Ishikawa (cell line): ENCODE data around the gene GZF1.

Experiments
- CEBPB ChIP-seq: IDR thresholded peaks from 2 replicates; pipeline ENCODE4 v1.6.1; 2012
- CREB1 ChIP-seq: IDR thresholded peaks from 2 replicates; pipeline ENCODE4 v1.6.1; 2012; ENCODE audit warnings: low read depth
- EGR1 ChIP-seq: IDR thresholded peaks from 2 replicates; pipeline ENCODE4 v1.6.1; 2012
- EP300 ChIP-seq: IDR thresholded peaks from 2 replicates; pipeline ENCODE4 v1.6.1; 2012; ENCODE audit warnings: borderline replicate concordance
- FOXM1 ChIP-seq: IDR thresholded peaks from 2 replicates; pipeline ENCODE4 v1.6.1; 2012; ENCODE audit warnings: low read depth, borderline replicate concordance
- NFIC ChIP-seq: IDR thresholded peaks from 2 replicates; pipeline ENCODE4 v1.6.1; 2012
- RAD21 ChIP-seq: IDR thresholded peaks from 2 replicates; pipeline ENCODE4 v1.6.1; 2012; ENCODE audit warnings: low read depth
- REST ChIP-seq: IDR thresholded peaks from 2 replicates; pipeline ENCODE4 v1.6.1; 2012; ENCODE audit warnings: low read depth, mild to moderate bottlenecking
- TAF1 ChIP-seq: IDR thresholded peaks from 2 replicates; pipeline ENCODE4 v1.6.1; 2012; ENCODE audit warnings: low read depth, mild to moderate bottlenecking
- TCF12 ChIP-seq: IDR thresholded peaks from 2 replicates; pipeline ENCODE4 v1.6.1; 2012; ENCODE audit warnings: low read depth
- TEAD4 ChIP-seq: IDR thresholded peaks from 2 replicates; pipeline ENCODE4 v1.6.1; 2012
- USF1 ChIP-seq: IDR thresholded peaks from 2 replicates; pipeline ENCODE4 v1.6.1; 2012
- YY1 ChIP-seq: IDR thresholded peaks from 2 replicates; pipeline ENCODE4 v1.6.1; 2012; ENCODE audit warnings: low read depth
- ZBTB7A ChIP-seq: IDR thresholded peaks from 2 replicates; pipeline ENCODE4 v1.6.1; 2012; ENCODE audit warnings: low read depth
- TF ChIP-seq, protein P1 (sequence below): IDR thresholded peaks from 2 replicates; pipeline ENCODE4 v1.6.1; 2012

Gene GZF1

DNA sequence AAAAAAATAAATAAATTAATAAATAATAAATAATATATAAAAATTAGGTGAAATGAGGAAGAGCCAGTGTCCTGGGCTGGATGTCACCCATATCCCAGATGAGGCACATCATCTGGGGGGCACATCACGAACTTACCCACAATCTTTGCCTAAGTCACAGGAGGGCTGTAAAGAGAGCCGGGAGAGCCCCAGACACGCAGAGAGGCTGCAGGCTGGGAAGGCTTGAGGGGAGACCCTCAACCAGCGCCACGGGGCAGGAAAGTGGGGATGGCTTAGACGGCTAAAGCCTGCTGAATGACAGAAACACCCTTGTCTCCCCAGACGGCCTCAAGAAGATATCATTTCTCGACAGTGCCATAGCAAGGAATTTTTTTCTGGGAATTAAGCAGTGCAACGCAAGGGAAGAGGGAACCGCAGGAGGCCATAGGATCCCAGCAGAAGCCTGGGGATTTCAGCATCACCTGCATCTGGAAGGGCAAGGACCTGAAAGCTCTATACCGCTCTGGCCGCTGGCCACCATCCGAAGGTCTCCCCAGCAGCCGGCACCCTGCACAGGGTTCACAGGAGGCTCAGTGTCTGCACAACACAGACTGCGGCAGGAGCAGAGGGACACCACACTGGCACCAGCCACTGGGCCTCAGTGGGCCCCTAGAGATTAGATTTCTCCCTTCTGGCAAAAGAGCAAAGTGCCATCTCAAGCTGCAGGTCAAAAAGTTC, 34.2 kb upstream of the GZF1 start:
- TF ChIP-seq FOXM1, result no peak
- TF ChIP-seq, protein P1, sequence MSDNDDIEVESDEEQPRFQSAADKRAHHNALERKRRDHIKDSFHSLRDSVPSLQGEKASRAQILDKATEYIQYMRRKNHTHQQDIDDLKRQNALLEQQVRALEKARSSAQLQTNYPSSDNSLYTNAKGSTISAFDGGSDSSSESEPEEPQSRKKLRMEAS, result no peak
- no peak for TF ChIP-seq REST
- no peak for TF ChIP-seq TAF1
- no peak for TF ChIP-seq CEBPB
- TF ChIP-seq CREB1, result no peak
- TF ChIP-seq NFIC, result no peak
- TF ChIP-seq EGR1, result no peak
- no peak for TF ChIP-seq EP300
- TF ChIP-seq TEAD4, result no peak
- TF ChIP-seq RAD21, result no peak
- TF ChIP-seq TCF12, result no peak
- TF ChIP-seq ZBTB7A, result no peak
- no peak for TF ChIP-seq YY1
- no peak for TF ChIP-seq USF1

DNA sequence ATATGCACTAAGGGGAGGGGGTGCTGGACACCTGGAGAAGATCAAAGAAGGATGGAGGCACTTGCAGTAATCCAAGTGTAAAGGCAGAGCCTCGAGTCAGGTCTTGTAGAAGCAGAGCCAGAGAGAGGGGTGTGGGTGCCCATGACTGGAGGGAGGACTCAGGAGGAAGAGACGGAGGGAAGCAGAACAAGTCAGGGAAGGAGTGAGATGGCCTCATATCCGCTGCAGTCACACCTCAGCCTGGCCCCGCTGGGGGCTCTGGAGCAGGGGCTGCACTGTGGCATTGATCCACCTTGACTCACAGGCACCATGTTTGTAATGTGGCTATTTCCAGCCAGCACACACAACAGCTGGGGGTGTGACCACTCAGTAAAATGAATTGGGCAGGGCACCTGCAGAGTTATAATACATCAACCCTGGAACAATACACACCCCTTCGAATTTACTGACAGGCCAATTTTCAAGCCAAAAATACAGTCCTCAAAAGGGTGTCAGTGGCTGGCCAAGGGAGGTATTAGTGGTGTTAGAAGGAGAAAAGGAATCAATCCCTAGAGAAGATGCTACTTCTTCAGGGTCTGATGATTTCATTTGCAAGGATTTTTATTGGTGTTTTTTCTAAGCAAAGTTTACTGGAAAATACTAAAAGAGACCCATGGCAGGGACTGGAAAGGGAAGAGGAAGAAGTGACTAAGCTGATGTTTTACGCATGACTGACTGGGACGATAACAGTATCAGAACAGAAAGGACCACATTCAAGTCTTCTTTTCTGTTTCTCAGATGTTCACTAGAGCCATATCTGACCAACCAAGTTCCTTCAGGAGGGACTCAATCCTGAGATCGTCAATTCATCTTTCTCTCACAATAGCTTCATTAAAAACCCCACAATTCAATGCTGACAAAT, 30.3 kb upstream of the GZF1 start:
- TF ChIP-seq TAF1 (no peak), TCF12 (no peak), REST (no peak), TEAD4 (no peak), FOXM1 (no peak), CREB1 (no peak), YY1 (no peak), ZBTB7A (no peak), EP300 (no peak), CEBPB (no peak), EGR1 (no peak), USF1 (no peak), NFIC (no peak), RAD21 (no peak)
- TF ChIP-seq, protein P1, result no peak

DNA sequence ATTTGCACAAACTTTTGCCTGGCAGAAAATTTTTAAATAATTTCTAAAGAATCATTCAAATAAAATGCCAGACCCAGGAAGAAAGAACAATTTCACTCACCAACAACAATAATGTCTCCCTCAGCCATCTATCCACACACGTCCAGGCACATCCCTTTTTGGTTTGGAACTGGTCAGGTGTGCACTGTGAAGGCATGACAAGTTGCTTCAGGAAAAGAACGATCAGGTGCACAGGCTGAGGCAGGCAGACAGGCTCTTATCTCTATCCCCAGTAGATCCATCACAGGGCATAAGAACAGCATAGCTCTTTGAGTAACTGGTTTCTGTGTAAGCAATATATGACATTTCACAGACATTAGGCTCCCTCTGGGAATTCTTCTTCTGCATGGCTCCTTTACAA, 29.5 kb upstream of the GZF1 start:
- no peak for TF ChIP-seq CEBPB
- no peak for TF ChIP-seq RAD21
- no peak for TF ChIP-seq NFIC
- no peak for TF ChIP-seq TEAD4
- no peak for TF ChIP-seq EP300
- TF ChIP-seq, protein P1, result no peak
- TF ChIP-seq EGR1, result no peak
- no peak for TF ChIP-seq FOXM1
- TF ChIP-seq YY1, result no peak
- no peak for TF ChIP-seq CREB1
- no peak for TF ChIP-seq USF1
- no peak for TF ChIP-seq TCF12
- no peak for TF ChIP-seq TAF1
- TF ChIP-seq ZBTB7A, result no peak
- no peak for TF ChIP-seq REST
